Measurements from ENCODE around the gene KRTAP26-1.

GRCh38 chr21:30349572-30349971, 29.5 kb upstream of the KRTAP26-1 start:
- TF ChIP-seq EZH2 (IDR thresholded peaks at IDR 0.05; ENCODE audit: low read depth, unreplicated experiment): no peak
- TF ChIP-seq CTCF (conservative IDR thresholded peaks at IDR 0.05; ENCODE audit: low read depth in 2 of 2): no peak
